PC-3 (cell line): Measurements from ENCODE around the gene OR56B1. TPM values are rescaled to one million over a fixed set of nuclear protein-coding genes. Genes with fewer than 3 reads are reported as not detected.

Source experiments
- ATAC-seq: fragments of 200-7000 bp; cut with Tn5 transposase; 2 replicates; pipeline ENCODE4 v1.9.1; 2020; ENCODE audit warnings: mild to moderate bottlenecking, moderate library complexity
- Bru-seq: library from RNA; stranded (reverse); fragments of 400-500 nt; gene quantifications from one replicate; lab custom pipeline; 2021; lab: Mats Ljungman, UMichigan
- BruChase-seq, 2 experiments: library from RNA; stranded (reverse); fragments of 400-500 nt; gene quantifications; one replicate each; lab custom pipeline; 2021; lab: Mats Ljungman, UMichigan
- BruUV-seq: library from RNA; stranded (reverse); fragments of 400-500 nt; replicated peaks from 2 replicates; lab custom pipeline; 2021; lab: Mats Ljungman, UMichigan
- CTCF ChIA-PET: fragments of 300-600 bp; sonication (Branson Sonifier 250); formaldehyde crosslinking; loops from one replicate; lab custom pipeline; 2022; ENCODE audit warnings: antibody characterized with exemption; lab: Charles Lee
- POLR2A ChIA-PET: fragments of 300-600 bp; sonication (Branson Sonifier 250); formaldehyde crosslinking; loops from one replicate; lab custom pipeline; 2022; ENCODE audit warnings: antibody characterized with exemption; ENCODE audit not compliant: unreplicated experiment; lab: Charles Lee
- DNase-seq: peaks from one replicate; pipeline ENCODE4 v3.0.0-alpha.2; 2015
- H2AFZ ChIP-seq: fragments of 300-600 bp; sonication (generic); 2 replicates; pipeline ENCODE4 v1.6.0; 2016; ENCODE audit warnings: antibody characterized with exemption, low read length
- H3F3A ChIP-seq: fragments of 300-600 bp; sonication (generic); one replicate; pipeline ENCODE4 v1.6.0; 2017; ENCODE audit warnings: antibody characterized with exemption, low read length, control low read depth, mild to moderate bottlenecking; ENCODE audit not compliant: unreplicated experiment
- H3K27ac ChIP-seq: fragments of 300-600 bp; sonication (generic); 2 replicates; pipeline ENCODE4 v1.5.1; 2016; ENCODE audit warnings: mild to moderate bottlenecking, low read length
- H3K27me3 ChIP-seq: fragments of 300-600 bp; sonication (generic); 2 replicates; pipeline ENCODE4 v1.6.1; 2016; ENCODE audit warnings: low read length, mixed read lengths
- H3K36me3 ChIP-seq: fragments of 300-600 bp; sonication (generic); 2 replicates; pipeline ENCODE4 v1.6.1; 2016; ENCODE audit warnings: low read depth, mixed run types, low read length, mixed read lengths
- H3K4me1 ChIP-seq: fragments of 300-600 bp; sonication (generic); 2 replicates; pipeline ENCODE4 v1.5.1; 2016; ENCODE audit warnings: low read length; ENCODE audit not compliant: insufficient read depth
- H3K4me2 ChIP-seq: fragments of 300-600 bp; sonication (generic); 2 replicates; pipeline ENCODE4 v1.6.0; 2016; ENCODE audit warnings: low read length
- H3K4me3 ChIP-seq: fragments of 300-600 bp; sonication (generic); 2 replicates; pipeline ENCODE4 v1.5.1; 2016; ENCODE audit warnings: mild to moderate bottlenecking, low read length, mixed read lengths
- H3K79me2 ChIP-seq: fragments of 300-600 bp; sonication (generic); 2 replicates; pipeline ENCODE4 v1.6.1; 2017; ENCODE audit warnings: low read length, mixed read lengths
- H3K9ac ChIP-seq: fragments of 300-600 bp; sonication (generic); 2 replicates; pipeline ENCODE4 v1.6.0; 2016; ENCODE audit warnings: mild to moderate bottlenecking, low read length
- H3K9me2 ChIP-seq: fragments of 300-600 bp; sonication (generic); replicated peaks from 2 replicates; pipeline ENCODE4 v1.6.1; 2016; ENCODE audit warnings: mixed run types, low read length, mixed read lengths
- H3K9me3 ChIP-seq: fragments of 300-600 bp; sonication (generic); 2 replicates; pipeline ENCODE4 v1.6.1; 2016; ENCODE audit warnings: low read length, mixed read lengths
- H4K20me1 ChIP-seq: fragments of 300-600 bp; sonication (generic); 2 replicates; pipeline ENCODE4 v1.6.1; 2016; ENCODE audit warnings: low read length, mixed read lengths
- CTCF ChIP-seq: fragments of 300-600 bp; sonication (generic); conservative IDR thresholded peaks from 2 replicates; pipeline ENCODE4 v1.5.1; 2017; ENCODE audit warnings: antibody characterized with exemption, low read depth, mild to moderate bottlenecking, low read length
- EZH2 ChIP-seq: fragments of 300-600 bp; sonication (generic); IDR thresholded peaks from one replicate; pipeline ENCODE4 v1.6.1; 2017; ENCODE audit warnings: antibody characterized with exemption, mild to moderate bottlenecking, low read length; ENCODE audit not compliant: unreplicated experiment
- EZH2phosphoT487 ChIP-seq: fragments of 300-600 bp; sonication (generic); IDR thresholded peaks from 2 replicates; pipeline ENCODE4 v1.6.1; 2018; ENCODE audit warnings: mild to moderate bottlenecking, antibody characterized with exemption, low read length, borderline replicate concordance
- intact Hi-C: fragments of 100-400 bp; cut with micrococcal nuclease; formaldehyde crosslinking; loops from 2 replicates; pipeline ENCODE4 v1.9.0; 2023
- long read RNA-seq: library from polyadenylated mRNA; unstranded; transcript quantifications from one replicate; pipeline ENCODE4 v2.0.0, GENCODE V29; 2021; ENCODE audit not compliant: unreplicated experiment
- total RNA-seq: library from RNA; depleted of rRNA; stranded (reverse); fragments of >200 nt; gene quantifications from 2 replicates; pipeline ENCODE4 v1.2.3, GENCODE V29; 2014; rRNA removed

The OR56B1 gene
- not detected in 2 replicates for total RNA-seq
- Bru-seq, nascent RNA: percentile 4 among the genes with signal in this experiment
- BruChase-seq, experiment 1, labeled RNA remaining after a 6-hour chase: not detected
- BruChase-seq, experiment 2, labeled RNA remaining after a 2-hour chase: not detected
- long read RNA-seq: 0 reads

GRCh38 chr11:5736396-5736795, at the start of gene OR56B1:
TSS of gene OR56B1 (plus strand) at chr11:5736448. CDS start at chr11:5736517, 69 bp downstream.
- no peak within 1 kb of the TSS for H3K4me3 ChIP-seq
- no TSS peak for BruUV-seq
- ChIA-PET POLR2A (no interaction called here), CTCF (no interaction called here)
- H3F3A ChIP-seq: no peaks in the 10 kb centered on the region
- no peak within 1 kb of the TSS for H3K4me2 ChIP-seq
- peaks cover 6% of the 10 kb centered on the region; the same call in 1 of the 2 replicates for H3K27me3 ChIP-seq
- intact Hi-C loops: no loop called here
- H3K9me3 ChIP-seq: no peaks in the 10 kb centered on the region
- H3K9me2 ChIP-seq: no peaks in the 10 kb centered on the region
- no peaks in the 10 kb centered on the region for H3K4me1 ChIP-seq
- H3K9ac ChIP-seq: no peak within 1 kb of the TSS
- ATAC-seq: no peak
- H3K27ac ChIP-seq: no peak within 1 kb of the TSS
- H3K79me2 ChIP-seq: no peaks in the 10 kb centered on the region
- no peak within 1 kb of the TSS for H2AFZ ChIP-seq
- no peak for TF ChIP-seq CTCF
- TF ChIP-seq EZH2phosphoT487: no peak
- no peak for TF ChIP-seq EZH2
- no peak for DNase-seq
- H4K20me1 ChIP-seq: no peaks in the 10 kb centered on the region
- no peaks in the 10 kb centered on the region for H3K36me3 ChIP-seq

- Histone ChIP-seq H2AFZ (no peak overlapping the region), H3K79me2 (peaks cover 6% of the 10 kb centered on the region; the same call in 1 of the 2 replicates)
- CTCF ChIA-PET: interaction anchor here (0.6 kb wide), 1 partner anchor 24 kb away, joined by 4 read pairs; no protein-coding TSS in a partner anchor
Observed at GRCh38 chr11:5688482-5688881, 47.8 kb upstream of the OR56B1 start.

GRCh38 chr11:5689551-5689983, 46.7 kb upstream of the OR56B1 start, which contains the start of gene TRIM22:
TSS of gene TRIM22 (plus strand) at chr11:5689790. CDS start at chr11:5696233, 6,443 bp downstream.
- H3K36me3 ChIP-seq: no peaks in the 10 kb centered on the region
- H3K27me3 ChIP-seq: no peaks in the 10 kb centered on the region; the same call in 1 of the 2 replicates
- H2AFZ ChIP-seq: no peak within 1 kb of the TSS
- TF ChIP-seq EZH2 (no peak), CTCF (no peak), EZH2phosphoT487 (no peak)
- DNase-seq (no peak), ATAC-seq (no peak)
- H3K79me2 ChIP-seq: no peaks in the 10 kb centered on the region
- no peaks in the 10 kb centered on the region for H4K20me1 ChIP-seq
- H3K4me1 ChIP-seq: peaks cover 4% of the 10 kb centered on the region; the same call in 1 of the 2 replicates
- H3K9me2 ChIP-seq: no peaks in the 10 kb centered on the region
- CTCF ChIA-PET: interaction anchor here (0.6 kb wide), 1 partner anchor 884 kb away, joined by 14 read pairs; no protein-coding TSS in a partner anchor
- H3F3A ChIP-seq: no peaks in the 10 kb centered on the region
- H3K27ac ChIP-seq: no peak within 1 kb of the TSS
- H3K4me2 ChIP-seq: no peak within 1 kb of the TSS
- intact Hi-C loops: no loop called here
- no peak within 1 kb of the TSS for H3K4me3 ChIP-seq
- POLR2A ChIA-PET: no interaction called here
- no peaks in the 10 kb centered on the region for H3K9me3 ChIP-seq
- BruUV-seq: no TSS peak
- H3K9ac ChIP-seq: no peak within 1 kb of the TSS

More at GRCh38 chr11:5688482-5688881, 47.8 kb upstream of the OR56B1 start:
- H3K27ac ChIP-seq: no peak overlapping the region
- H3K36me3 ChIP-seq: no peaks in the 10 kb centered on the region
- no peak for TF ChIP-seq EZH2phosphoT487
- DNase-seq (no peak), ATAC-seq (no peak)
- no peak overlapping the region for H3K9ac ChIP-seq
- peaks cover 9% of the 10 kb centered on the region for H3K4me1 ChIP-seq
- no peaks in the 10 kb centered on the region for H3K9me3 ChIP-seq
- no peaks in the 10 kb centered on the region for H4K20me1 ChIP-seq
- POLR2A ChIA-PET: no interaction called here
- intact Hi-C loops: no loop called here
- no peaks in the 10 kb centered on the region for H3F3A ChIP-seq
- no peaks in the 10 kb centered on the region for H3K9me2 ChIP-seq
- H3K4me3 ChIP-seq: no peak overlapping the region
- H3K27me3 ChIP-seq: no peaks in the 10 kb centered on the region
- no TSS peak for BruUV-seq
- H3K4me2 ChIP-seq: no peak overlapping the region
